Esophagus squamous epithelium (tissue), 5 donors: ENCODE measurements around the gene SYT9. TPM values are rescaled to one million over a fixed set of nuclear protein-coding genes. Genes with fewer than 3 reads are reported as not detected.

ENCODE experiments used
- DNase-seq: peaks from one replicate; lab custom pipeline; 2025; lab: John Stamatoyannopoulos, UW
- H3K27ac ChIP-seq, 4 donors: fragments of 200-600 bp; sonication (generic); one replicate each; pipeline ENCODE4 v1.5.1; 2016 to 2019; ENCODE audit warnings: mild to moderate bottlenecking in 1 of 4
- H3K27me3 ChIP-seq, 4 donors: fragments of 200-600 bp; sonication (generic); 1 replicate in 3 of 4; 2 replicates in 1 of 4; pipeline versions ENCODE4 v1.5.1 to v1.6.0; 2017 to 2021; ENCODE audit warnings: antibody characterized with exemption in 1 of 4
- H3K36me3 ChIP-seq, 3 donors: fragments of 200-600 bp; sonication (generic); one replicate each; pipeline ENCODE4 v1.5.1; 2016 to 2019
- H3K4me1 ChIP-seq, 3 donors: fragments of 200-600 bp; sonication (generic); one replicate each; pipeline ENCODE4 v1.5.1; 2017 to 2019
- H3K4me3 ChIP-seq, 4 donors: fragments of 200-600 bp; sonication (generic); 1 replicate in 3 of 4; 2 replicates in 1 of 4; pipeline ENCODE4 v1.5.1; 2016 to 2019; ENCODE audit warnings: mild to moderate bottlenecking in 2 of 4, moderate library complexity in 1 of 4
- H3K9me3 ChIP-seq, 3 donors: fragments of 200-600 bp; sonication (generic); one replicate each; pipeline ENCODE4 v1.5.1; 2016 to 2019
- CTCF ChIP-seq, 6 experiments: fragments of 450-650 bp in 4 of 6; fragments of 200-600 bp in 2 of 6; sonication (generic) in 2 of 6; IDR thresholded peaks; one replicate each; pipeline ENCODE4 v1.5.1; 2016 to 2019; ENCODE audit warnings: antibody characterized with exemption in 6 of 6, mild to moderate bottlenecking in 4 of 6, moderate library complexity in 4 of 6
- POLR2A ChIP-seq, 4 donors: fragments of 450-650 bp; IDR thresholded peaks; one replicate each; pipeline ENCODE4 v1.6.1; 2017; ENCODE audit warnings: antibody characterized with exemption in 4 of 4, mild to moderate bottlenecking in 4 of 4, moderate library complexity in 3 of 4
- WGBS, 2 donors: methylation state at CpG; one replicate each; pipeline ENCODE4 v1.1.5; 2018; 5-methylcytosine and 5-hydroxymethylcytosine counted together
- intact Hi-C: fragments of 100-400 bp; cut with DNase I; formaldehyde crosslinking; loops from one replicate; pipeline ENCODE4 v1.15.0; 2022
- total RNA-seq, 4 donors: library from RNA; depleted of rRNA; stranded (reverse); fragments of >200 nt; gene quantifications; one replicate each; pipeline ENCODE4 v1.1.0, GENCODE V29; 2016
- donor health status: DM: yes; HTN: yes; CAD: no.

The SYT9 gene
- total RNA-seq, 4 donors from 2014 or later, result 0.19 TPM; not detected in 3

- H3K27ac ChIP-seq, result no peak overlapping the region
- H3K9me3 ChIP-seq, result no peaks in the 10 kb centered on the region
- TF ChIP-seq CTCF (IDR thresholded peaks at IDR 0.05) (no peak), POLR2A (IDR thresholded peaks at IDR 0.05) (no peak)
- 71 to 82% methylated on average over 4 of the region's 4 CpGs for WGBS, 2 donors
- intact Hi-C loops, result no loop called here
- no peaks in the 10 kb centered on the region for H3K36me3 ChIP-seq
- H3K4me1 ChIP-seq, result peaks cover 6 to 18% (median 6%) of the 10 kb centered on the region in 3 donors
- no peaks in the 10 kb centered on the region for H3K27me3 ChIP-seq
- DNase-seq, result no peak
- no peak overlapping the region for H3K4me3 ChIP-seq
Measured at GRCh38 chr11:7498193-7498592, 246.5 kb downstream of the SYT9 start.

GRCh38 chr11:7499081-7499480, 247.4 kb downstream of the SYT9 start:
- no peaks in the 10 kb centered on the region for H3K36me3 ChIP-seq
- TF ChIP-seq POLR2A (IDR thresholded peaks at IDR 0.05) (no peak), CTCF (IDR thresholded peaks at IDR 0.05) (no peak)
- intact Hi-C loops, result no loop called here

GRCh38 chr11:7500251-7500650, 248.5 kb downstream of the SYT9 start:
- Histone ChIP-seq H3K9me3 (no peaks in the 10 kb centered on the region), H3K27me3 (no peaks in the 10 kb centered on the region), H3K4me3 (no peak overlapping the region), H3K27ac (no peak overlapping the region), H3K4me1 (no peaks in the 10 kb centered on the region), H3K36me3 (no peaks in the 10 kb centered on the region)
- DNase-seq, result no peak
- TF ChIP-seq CTCF (IDR thresholded peaks at IDR 0.05), result no peak
- no peak for TF ChIP-seq POLR2A (IDR thresholded peaks at IDR 0.05)
- intact Hi-C loops, result no loop called here
- WGBS, 2 donors, result 66 to 96% methylated on average over 3 of the region's 3 CpGs

More at GRCh38 chr11:7499081-7499480, 247.4 kb downstream of the SYT9 start:
- no peak overlapping the region for H3K27ac ChIP-seq
- H3K27me3 ChIP-seq, result no peaks in the 10 kb centered on the region
- 80 to 82% methylated on average over 1 of the region's 1 CpG for WGBS, 2 donors
- no peak overlapping the region for H3K4me3 ChIP-seq
- peaks cover 6 to 10% (median 6%) of the 10 kb centered on the region in 3 donors for H3K4me1 ChIP-seq
- H3K9me3 ChIP-seq, result no peaks in the 10 kb centered on the region
- DNase-seq, result no peak

- no CpG with 5 or more reads among the region's 3 CpGs for WGBS, 2 donors
- no peaks in the 10 kb centered on the region for H3K4me1 ChIP-seq
- no peaks in the 10 kb centered on the region for H3K27me3 ChIP-seq
- intact Hi-C loops, result no loop called here
- no peaks in the 10 kb centered on the region for H3K9me3 ChIP-seq
- no peak for TF ChIP-seq POLR2A (IDR thresholded peaks at IDR 0.05)
- TF ChIP-seq CTCF (IDR thresholded peaks at IDR 0.05), result no peak
- no peak overlapping the region for H3K4me3 ChIP-seq
- no peaks in the 10 kb centered on the region for H3K36me3 ChIP-seq
- H3K27ac ChIP-seq, result no peak overlapping the region
- no peak for DNase-seq
Measured at GRCh38 chr11:7501251-7501650, 249.5 kb downstream of the SYT9 start.

GRCh38 chr11:7501894-7502293, 250.2 kb downstream of the SYT9 start:
- H3K27me3 ChIP-seq, result no peaks in the 10 kb centered on the region
- 74 to 76% methylated on average over 4 of the region's 4 CpGs for WGBS, 2 donors
- intact Hi-C loops, result no loop called here

More at GRCh38 chr11:7501894-7502293, 250.2 kb downstream of the SYT9 start:
- TF ChIP-seq CTCF (IDR thresholded peaks at IDR 0.05) (no peak), POLR2A (IDR thresholded peaks at IDR 0.05) (no peak)
- Histone ChIP-seq H3K4me1 (no peaks in the 10 kb centered on the region), H3K27ac (no peak overlapping the region), H3K36me3 (no peaks in the 10 kb centered on the region), H3K4me3 (no peak overlapping the region), H3K9me3 (no peaks in the 10 kb centered on the region)
- DNase-seq, result no peak
